HFF-Myc (cell line): ENCODE measurements around the gene TUBB4A.

Experiments
- DNase-seq: peaks from one replicate; pipeline ENCODE4 v3.0.0-alpha.2; 2011; ENCODE audit warnings: low read depth; ENCODE audit errors: extremely low read depth
- H3K4me3 ChIP-seq: replicated peaks from 2 replicates; pipeline ENCODE4 v1.5.1; 2011; ENCODE audit warnings: low read depth, mild to moderate bottlenecking, control low read depth, low read length
- CTCF ChIP-seq: IDR thresholded peaks from 2 replicates; pipeline ENCODE4 v1.5.1; 2012; ENCODE audit warnings: mild to moderate bottlenecking, low read depth, low read length, control low read depth; ENCODE audit errors: missing control alignments

Gene TUBB4A

GRCh38 chr19:6460099-6460884 lies 41.8 kb downstream of the TUBB4A start:
- H3K4me3 ChIP-seq = peak overlapping the region; percentile 61
- peak; percentile 91 for DNase-seq
- peak; percentile 68 for TF ChIP-seq CTCF

GRCh38 chr19:6459262-6460098 lies 42.6 kb downstream of the TUBB4A start, which contains the start of gene SLC25A23:
SLC25A23 (minus strand) TSS chr19:6459792; CDS start chr19:6459628, 164 bp downstream.
- peak within 1 kb of the TSS; percentile 61 for H3K4me3 ChIP-seq
- DNase-seq = no peak
- TF ChIP-seq CTCF = no peak

- no peak for TF ChIP-seq CTCF
- DNase-seq = no peak
- peak overlapping the region; percentile 61 for H3K4me3 ChIP-seq
Measured at GRCh38 chr19:6458695-6459261, 43.3 kb downstream of the TUBB4A start.

GRCh38 chr19:6457958-6458694 lies 44.0 kb downstream of the TUBB4A start:
- DNase-seq = no peak
- H3K4me3 ChIP-seq = peak overlapping the region; percentile 61

GRCh38 chr19:6455924-6456323 lies 46.2 kb downstream of the TUBB4A start:
- H3K4me3 ChIP-seq = no peak overlapping the region
- TF ChIP-seq CTCF = no peak
- no peak for DNase-seq

More at GRCh38 chr19:6457958-6458694, 44.0 kb downstream of the TUBB4A start:
- no peak for TF ChIP-seq CTCF

GRCh38 chr19:6453951-6454565 lies 48.1 kb downstream of the TUBB4A start:
- no peak for TF ChIP-seq CTCF
- no peak for DNase-seq

More at GRCh38 chr19:6453951-6454565, 48.1 kb downstream of the TUBB4A start:
- no peak overlapping the region for H3K4me3 ChIP-seq
